NCI-H526 (cell line): Measurements from ENCODE around the gene ATOH8.

Experiments used
- DNase-seq, 2 experiments: peaks; one replicate each; lab custom pipeline; 2025; lab: John Stamatoyannopoulos, UW

The ATOH8 gene

DNA sequence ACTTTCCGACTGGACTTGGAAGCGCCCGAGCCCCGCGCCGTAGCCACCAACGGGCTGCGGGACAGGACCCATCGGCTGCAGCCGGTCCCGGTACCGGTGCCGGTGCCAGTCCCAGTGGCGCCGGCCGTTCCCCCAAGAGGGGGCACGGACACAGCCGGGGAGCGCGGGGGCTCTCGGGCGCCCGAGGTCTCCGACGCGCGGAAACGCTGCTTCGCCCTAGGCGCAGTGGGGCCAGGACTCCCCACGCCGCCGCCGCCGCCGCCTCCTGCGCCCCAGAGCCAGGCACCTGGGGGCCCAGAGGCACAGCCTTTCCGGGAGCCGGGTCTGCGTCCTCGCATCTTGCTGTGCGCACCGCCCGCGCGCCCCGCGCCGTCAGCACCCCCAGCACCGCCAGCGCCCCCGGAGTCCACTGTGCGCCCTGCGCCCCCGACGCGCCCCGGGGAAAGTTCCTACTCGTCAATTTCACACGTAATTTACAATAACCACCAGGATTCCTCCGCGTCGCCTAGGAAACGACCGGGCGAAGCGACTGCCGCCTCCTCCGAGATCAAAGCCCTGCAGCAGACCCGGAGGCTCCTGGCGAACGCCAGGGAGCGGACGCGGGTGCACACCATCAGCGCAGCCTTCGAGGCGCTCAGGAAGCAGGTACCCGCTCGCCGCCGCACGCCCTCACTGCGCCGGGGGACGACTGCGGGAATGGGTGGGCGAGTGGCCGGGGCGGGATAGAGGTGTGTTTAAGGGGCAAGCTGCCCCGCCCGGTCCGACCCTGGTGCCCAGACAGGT is 713 bp downstream of the ATOH8 start:
- DNase-seq = peak in 1 of 2 experiments; percentile 52

DNA sequence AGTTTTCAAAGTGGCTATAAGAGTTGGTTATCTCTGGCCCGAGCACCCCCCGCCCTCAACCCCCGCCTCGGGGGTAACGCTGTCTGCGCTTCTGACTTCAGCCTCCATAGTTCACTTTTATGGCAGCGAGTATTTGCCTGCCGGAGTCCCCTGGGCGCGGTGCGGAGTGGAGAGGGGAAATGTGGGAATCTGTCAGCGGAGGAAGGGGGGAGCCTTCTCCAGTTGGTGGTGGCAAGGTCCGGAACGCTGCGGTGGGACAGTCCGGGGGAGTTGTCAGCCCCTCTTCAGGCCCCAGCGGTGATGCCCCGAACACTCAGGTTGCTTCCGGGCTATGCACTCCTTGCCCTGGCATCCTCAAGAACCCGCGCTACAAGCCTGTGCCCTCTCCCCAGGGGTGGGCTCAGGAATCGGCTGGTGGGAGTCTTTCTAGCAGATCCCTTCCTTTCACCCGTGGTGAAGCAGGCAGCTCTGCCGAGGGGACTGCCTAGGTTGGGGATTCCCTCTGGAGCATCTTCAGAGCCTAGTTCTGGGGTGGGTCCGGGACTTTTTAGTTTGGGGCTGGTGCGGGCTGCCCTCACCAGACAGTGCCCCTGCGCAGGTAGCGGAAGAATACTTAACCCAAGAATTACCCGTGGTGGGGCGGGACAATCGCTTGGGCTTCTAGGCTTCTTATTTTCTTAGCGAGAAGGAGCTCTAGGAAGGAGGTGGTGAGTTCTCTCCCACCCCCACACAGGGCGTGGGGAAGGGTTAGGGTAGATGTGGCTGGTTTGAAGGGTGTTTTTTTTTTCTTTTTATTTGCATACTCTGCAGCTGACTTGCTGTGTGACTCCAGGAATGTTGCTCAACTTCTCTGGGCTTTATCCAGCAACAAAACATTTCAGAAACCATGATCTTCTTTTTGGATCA is 1.6 kb downstream of the ATOH8 start:
- DNase-seq = peak in 1 of 2 experiments; percentile 46

DNA sequence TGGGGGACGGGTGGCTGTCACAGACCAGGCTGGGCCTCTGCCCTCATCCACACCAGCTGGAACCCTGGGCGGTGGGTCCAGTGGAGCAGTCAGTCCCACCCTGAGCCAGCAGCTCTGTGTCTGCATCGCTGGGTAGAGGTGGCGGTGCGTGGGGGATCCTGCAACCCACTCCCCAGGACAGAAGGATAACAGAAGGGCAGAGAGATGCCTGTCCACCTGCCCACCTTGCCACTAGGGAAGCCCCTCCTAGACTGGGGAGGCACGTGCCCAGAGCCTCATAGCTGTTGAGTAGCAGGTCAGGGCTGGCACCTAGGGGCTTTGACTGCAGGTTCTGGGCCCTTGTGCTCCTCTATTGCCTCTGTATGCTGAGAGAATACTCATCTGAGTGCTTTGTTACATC is 2.4 kb downstream of the ATOH8 start:
- DNase-seq = no peak

DNA sequence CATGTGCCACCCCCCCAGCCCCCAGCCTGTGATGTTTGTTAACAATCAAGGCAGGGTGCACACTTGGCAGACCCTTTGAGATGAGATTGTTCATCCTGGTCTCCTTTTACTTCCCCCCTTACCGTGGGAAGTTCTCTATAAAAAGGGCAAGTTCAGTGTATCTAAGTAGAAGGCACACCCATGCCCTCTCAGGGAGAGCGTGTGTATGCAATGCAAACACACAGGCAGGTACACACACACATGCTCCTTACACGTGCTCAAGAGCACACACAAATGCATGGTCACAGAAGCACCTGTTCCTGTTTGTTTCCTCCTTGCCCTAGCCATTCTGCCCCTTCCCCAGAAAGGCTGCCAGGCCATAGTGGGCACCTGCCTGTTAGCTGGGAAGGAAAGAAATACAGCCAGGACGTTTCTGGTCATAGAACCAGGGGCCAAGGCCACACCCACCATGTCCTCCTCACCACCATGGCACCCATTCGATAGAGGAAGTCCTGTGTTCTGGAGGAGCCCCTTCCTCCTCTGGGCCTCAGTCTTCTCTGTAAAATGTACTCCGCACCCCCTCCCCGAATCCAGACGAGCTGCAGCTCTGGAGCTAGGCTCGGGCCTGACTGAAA is 3.1 kb downstream of the ATOH8 start:
- DNase-seq = no peak

DNA sequence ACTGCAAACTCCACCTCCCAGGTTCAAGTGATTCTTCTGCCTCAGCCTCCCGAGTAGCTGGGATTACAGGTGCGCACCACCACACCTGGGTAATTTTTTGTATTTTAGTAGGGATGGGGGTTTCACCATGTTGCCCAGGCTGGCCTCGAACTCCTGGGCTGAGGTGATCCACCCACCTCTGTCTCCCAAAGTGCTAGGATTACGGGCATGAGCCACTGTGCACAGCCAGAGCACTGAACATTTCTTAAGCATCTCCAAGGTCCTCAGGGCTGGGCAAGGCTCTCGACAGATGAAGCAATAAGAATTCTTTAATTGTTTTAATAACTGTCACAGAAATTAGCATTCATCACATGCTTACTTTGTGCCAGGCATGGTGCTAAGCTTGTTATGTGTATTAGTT is 4.1 kb downstream of the ATOH8 start:
- no peak for DNase-seq

DNA sequence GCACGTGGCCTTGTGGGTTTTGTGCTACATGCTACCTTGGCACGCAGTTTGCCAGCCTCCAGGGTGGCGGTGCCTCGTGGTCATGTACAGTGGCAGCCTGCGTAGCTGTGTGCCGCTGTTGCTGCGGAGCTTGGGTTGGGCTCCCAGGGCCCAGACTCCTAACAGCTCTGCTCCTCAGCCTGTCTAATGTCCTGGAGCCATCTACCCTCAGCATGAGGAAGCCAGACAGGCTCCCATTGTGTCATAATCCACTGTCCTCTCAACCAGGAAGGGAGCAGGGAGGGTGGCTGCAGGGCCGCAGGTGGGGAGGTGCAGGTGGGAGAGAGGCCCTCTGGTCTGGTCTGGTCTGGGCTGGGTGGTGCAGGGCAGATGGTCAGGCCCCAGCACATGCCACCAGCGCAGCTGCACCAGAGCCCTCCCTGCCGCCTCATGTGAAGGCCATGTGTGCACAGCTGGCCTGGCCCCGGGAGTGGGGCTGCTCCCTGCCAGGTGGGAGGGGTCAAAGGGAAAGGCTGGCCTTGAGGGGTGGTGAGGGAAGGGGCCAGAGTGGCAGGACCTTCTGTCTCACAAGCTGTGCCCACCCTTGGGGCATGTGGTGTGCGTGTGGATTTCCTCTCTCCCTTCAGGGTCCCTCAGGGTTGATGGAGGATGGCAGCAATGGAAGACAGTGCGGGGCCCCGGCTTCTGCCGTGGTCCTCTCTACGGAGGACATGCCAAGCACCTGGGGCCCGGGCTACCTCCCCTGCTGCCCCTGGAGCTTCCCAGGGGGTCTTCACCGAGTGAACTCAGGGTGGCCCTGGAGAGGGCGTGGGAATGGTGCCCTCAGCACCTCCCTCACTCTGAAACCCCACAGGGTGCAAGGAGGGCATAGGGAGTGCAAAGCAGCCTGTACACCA is 4.8 kb downstream of the ATOH8 start:
- no peak for DNase-seq

DNA sequence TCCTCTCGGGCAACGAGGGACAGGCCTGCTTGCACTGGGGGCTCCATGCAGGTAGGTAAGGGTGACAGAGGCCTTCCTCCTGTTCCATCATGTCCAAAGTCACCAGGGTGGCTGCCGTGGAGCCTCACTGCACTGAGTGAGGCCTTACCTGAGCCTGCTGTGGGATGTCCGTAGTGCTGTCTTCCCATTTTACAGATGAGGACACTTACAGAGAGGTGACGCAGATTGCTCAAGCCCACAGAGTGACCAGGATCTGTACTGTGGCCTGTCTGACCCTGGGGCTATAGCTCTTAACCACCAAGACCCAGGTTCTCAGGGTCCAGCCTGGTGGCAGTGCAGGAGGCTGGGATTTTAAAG is 5.4 kb downstream of the ATOH8 start:
- DNase-seq = no peak

DNA sequence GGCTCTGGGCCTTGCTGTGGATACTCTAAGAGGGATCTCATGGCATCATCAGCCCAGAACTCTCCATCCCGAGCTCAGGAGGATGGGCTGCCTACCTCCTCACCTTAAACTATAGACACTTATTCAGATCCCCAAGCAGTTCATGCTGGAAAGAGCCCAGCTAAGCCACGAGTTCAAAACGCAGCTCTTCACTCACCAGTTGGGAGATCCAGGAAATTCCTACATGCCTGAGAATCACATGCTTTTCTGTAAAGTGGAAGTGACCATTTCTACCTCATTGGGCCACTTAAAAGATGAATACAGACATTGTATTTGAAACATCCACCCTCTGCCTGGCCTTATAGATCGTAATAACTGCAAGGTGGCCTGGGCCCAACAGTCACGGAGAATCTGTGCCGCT is 6.6 kb downstream of the ATOH8 start:
- DNase-seq = no peak

DNA sequence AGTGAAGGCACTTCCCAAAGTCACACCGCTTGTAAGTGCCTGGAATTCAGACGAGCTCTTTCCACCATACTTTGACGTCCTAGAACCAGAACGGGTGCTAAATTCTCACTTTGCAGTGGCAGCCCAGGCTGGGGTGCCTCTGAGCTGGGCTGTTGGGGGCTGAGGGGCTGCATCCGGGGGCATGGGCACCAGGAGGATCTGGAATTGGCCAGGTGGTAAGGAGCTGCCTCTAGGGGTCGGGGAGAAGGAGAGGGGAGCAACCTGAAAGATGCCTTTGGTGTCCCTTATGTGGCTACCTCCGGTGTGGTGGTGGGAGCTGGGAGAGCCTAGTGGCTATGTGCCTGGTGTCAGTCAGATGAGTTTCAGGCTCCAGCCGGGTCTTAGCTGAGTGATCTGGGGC is 7.1 kb downstream of the ATOH8 start:
- DNase-seq = no peak

DNA sequence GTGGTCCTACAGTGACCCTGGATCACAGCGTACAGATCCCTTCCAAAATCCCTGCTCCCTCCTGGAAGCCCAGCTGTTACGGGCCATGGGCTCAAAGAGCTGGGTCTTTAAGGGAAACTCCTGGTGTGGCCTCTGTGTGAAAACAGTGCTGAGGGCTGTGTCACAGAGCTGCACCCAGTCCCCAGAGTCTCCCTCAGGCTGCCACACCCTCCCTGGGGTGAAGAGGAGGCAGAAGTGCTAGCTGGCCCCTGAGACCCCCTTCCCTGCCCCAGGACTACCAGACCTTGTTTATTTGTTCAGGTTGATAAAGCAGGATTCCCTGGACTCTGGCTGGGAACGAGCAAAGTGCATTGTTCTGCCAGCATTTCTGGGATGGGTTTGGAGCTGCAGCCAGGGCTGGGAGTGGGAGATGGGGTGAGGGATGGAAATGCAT is 7.7 kb downstream of the ATOH8 start:
- DNase-seq = no peak

DNA sequence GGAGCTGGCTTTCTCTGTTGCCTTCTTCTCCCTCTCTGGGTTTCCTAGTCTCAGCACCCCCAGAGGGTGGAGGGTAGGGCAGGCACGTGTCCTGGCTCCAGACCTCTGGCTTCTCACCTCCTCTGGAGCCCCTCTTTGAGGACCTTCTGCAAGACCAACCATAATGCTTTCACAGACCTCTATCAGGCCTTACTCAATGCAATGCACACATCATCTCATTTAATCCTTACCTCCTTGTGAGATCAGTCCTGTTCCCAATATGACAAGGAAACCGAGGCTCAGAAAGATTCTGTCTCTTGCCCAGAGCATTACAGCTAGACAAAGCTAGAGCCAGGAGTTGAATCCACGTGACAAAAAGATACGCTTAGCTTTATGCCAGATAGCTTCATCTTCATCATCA is 8.2 kb downstream of the ATOH8 start:
- DNase-seq = no peak

DNA sequence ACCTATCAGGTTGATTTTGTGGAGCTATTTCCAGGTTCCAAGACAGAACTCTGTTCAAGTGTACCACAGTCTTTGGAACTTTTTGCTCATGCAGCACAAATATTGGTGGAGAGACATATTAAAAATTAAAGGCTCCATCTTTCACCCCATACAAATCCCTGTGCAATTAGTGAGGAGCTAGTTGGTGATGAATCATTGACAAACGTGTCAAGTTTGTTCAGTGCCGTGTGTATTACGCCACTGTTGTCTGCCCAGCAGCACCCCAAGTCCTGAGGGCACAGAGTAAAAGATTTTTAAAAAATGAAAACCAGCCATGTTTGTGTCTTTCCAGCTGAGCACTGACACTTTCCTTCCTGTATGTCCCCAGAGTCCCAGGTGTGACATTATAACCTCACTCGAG is 9.3 kb downstream of the ATOH8 start:
- no peak for DNase-seq

DNA sequence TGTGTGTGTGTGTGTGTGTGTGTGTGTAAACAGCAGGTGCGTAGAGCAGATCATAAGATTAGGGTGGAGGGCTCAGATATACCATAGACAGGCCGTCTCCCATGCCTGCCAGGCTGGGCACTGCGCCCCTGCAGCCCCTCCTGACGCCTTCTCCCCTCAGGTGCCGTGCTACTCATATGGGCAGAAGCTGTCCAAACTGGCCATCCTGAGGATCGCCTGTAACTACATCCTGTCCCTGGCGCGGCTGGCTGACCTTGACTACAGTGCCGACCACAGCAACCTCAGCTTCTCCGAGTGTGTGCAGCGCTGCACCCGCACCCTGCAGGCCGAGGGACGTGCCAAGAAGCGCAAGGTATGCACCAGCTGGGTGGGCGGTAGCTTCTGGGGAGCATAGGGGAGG is 10.0 kb downstream of the ATOH8 start:
- DNase-seq = no peak

DNA sequence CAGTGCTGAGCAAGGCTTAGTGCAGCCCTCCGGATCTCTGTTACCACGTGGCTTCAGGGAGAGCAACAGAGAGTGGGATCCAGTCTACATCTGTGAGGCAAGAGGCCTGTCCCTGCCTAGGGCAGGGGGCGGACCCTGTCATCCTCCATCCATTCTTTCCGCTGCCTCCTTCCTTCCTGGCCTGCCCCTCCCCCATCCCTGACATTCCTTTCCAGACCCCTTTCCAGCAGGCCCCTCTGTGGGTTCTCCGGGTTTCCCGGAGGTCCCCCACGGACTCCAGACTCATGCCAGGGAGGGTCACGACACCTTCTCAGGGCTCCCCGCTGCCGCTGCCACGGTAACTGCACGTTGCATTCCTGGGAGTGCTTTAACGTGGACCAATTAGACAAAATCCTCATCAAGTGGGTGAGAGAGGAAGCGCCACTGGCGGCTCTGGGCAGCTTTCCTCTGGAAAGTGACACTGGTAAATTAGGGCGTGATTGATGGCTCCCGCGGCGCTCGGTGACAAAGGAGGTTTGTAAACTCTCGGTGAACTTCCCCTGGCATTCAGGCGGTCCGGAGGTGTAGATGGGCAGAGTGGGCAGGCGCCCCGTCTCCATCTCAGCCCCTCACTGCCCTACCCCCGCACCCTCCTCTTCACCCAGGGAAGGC is 11.4 kb downstream of the ATOH8 start:
- peak in 1 of 2 experiments; percentile 34 for DNase-seq

DNA sequence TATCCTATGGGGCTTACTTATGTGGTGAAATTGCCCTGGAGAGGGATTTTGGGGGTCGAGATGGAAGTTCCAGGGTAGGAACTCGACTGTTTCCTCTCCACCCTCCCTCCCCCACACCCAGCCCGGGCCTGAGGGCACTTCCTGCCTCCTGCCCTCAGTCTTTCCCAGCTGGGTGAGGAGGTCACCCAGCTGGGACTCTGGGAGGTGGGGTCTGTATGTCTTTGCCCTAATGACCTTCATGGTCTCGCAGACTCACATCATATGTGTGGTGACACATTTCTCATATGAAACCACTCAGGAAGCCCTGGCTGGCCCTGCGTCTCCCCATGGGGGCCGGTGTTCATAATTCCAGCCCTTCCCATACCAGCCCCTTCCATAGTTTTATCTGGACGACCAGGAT is 12.4 kb downstream of the ATOH8 start:
- DNase-seq = no peak

DNA sequence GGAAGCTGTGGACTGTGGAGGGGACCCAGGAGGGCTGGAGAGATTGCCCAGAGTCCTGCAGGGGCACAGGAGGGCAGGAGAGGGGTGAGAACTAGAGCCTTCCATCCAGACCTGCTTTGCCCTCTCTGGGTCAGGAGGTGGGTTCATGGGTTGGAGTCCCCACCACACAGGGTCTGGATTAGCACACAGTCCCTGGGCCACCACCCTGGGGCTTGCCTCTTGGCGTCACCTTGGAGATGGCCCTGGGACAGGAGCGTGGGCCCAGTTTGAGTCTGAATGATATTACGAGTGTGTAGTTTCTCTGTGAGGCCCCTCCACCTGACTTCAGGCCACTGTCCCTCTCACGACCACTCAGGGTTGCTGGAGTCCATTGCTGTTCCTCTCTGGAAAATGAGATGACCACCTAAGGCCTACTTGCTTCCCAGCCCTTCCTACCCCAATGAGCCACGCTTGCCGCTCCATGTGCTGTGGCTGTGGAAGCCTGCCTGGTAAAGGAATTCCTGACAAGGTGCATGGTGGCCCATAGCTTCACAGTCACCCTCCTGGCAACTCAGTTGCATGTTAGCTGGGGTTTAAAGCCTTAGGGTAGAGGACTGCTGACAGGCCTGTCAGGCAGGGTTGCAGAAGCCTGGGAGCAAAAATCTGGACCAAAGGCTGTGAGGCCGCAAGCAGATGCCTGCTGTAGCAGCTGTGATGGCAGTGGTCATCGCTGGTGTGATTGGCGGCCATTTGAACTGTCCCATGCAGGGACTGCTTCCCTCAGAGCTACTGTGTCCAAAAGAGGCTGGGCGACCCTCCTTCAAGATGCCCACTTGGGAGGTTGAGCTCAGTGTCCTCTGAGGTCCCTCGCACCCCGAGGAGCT is 14.2 kb downstream of the ATOH8 start:
- DNase-seq = no peak

DNA sequence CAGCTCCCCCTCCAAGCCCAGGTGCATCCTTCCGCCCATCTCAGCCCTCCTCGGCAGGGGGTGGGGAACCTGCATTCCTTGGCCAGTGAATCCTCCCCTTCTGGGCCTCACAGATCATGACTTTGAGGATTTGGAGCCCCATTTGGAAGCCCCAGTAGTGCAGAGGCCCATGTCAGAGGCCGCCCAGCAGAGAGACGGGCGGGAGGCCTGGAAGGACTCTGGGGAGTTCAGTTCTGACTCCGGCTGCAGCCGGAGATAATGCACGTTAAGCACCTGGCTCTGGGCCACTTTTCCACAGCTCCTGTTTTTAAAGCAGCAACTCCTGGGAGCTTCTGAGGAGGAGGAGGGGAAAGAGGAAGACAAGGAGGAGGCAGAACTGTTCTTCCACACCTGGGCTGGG is 14.9 kb downstream of the ATOH8 start:
- no peak for DNase-seq

DNA sequence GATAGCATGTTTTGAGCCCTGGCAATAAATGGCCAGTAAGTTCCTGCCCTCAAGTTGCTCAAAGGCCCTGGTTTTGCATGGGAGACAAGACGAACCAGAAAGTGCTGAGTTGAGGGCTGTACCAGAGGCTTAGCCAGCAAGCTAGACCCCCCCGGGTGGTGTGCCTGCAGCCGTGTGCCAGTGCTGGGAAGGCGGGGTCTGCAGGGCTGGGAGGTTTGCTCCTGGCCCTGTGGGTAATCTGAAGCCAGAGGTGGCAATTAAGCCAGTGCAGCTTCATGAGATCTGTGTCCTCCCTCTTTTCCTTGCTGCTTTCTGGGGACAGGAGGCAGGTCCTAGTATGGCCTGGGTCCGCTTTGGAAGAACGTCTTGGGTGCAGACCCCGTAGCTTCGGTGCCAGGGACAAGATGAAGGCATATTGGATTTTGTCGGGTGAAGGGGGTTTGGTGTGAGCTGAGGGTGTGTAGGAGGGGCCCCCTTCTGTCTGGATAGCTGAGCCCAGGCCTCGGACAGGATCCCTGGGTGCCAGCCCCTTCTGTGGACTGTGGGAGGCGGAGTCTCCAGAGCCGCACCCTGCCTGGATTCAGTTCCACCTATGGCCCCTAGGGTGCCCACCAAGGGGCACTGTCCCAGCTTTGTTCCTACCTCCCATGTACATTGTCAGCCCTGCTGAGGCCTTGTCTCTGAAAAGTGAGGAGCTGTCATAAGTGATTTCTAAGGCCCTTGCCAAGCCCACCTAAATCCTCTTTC is 15.6 kb downstream of the ATOH8 start:
- DNase-seq = peak in 1 of 2 experiments; percentile 43

DNA sequence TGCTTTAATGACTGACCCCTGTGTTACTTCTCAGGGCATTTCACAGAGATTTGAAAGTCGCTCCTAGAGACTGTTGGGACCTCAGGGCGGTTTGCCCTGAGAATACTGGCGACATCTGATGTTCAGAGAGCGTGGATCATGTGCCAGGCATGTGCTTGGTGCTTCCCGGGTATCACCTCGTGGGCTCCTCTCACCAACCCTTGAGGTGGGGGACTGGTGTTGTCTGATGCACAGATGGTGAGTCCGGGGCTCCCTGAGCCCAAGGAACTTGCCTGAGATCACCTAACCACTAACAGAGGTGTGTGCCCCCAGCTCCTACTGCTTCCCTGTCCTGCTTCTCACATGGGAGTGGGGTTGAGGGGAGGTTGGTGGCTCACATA is 16.2 kb downstream of the ATOH8 start:
- DNase-seq = no peak

DNA sequence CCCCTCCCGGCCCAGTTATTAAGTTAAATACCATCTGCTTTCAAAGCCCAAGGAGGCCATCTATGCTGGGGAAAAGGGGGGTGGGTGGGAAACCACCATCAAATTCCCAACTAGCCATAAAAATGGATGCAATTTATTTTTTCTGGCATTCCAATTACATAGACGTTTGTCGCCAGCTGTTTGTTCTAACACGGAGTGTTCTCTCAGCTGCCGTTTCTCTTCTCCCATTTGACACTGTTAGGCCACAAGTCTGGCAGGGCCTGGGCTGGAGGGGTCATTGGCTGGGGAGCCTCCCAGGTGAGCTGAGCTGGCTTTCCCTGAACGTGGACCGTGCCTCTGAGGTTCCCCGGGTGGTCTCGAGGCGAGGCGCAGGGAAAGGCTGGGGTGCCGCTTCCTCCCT is 16.6 kb downstream of the ATOH8 start:
- DNase-seq = no peak
